Stimulated activated CD8-positive, alpha-beta memory T cell treated with anti-CD3 and anti-CD28 coated beads, Interleukin-15, amount 100 ng/mL, for 48 hours (primary cell): ENCODE measurements around the gene DNAH17.
A peak's percentile ranks its signal among the peaks of the same experiment; 100 is the strongest.
"Not testable (repeated sequence)": the region's sequence is repeated elsewhere in the genome, so short reads cannot be mapped to it uniquely, and the experiment has no call there.

Experiments used
- DNase-seq, 2 donors: peaks; one replicate each; pipeline ENCODE4 v3.0.0-alpha.2; 2020; ENCODE audit warnings: low read depth in 2 of 2

The DNAH17 gene

DNA sequence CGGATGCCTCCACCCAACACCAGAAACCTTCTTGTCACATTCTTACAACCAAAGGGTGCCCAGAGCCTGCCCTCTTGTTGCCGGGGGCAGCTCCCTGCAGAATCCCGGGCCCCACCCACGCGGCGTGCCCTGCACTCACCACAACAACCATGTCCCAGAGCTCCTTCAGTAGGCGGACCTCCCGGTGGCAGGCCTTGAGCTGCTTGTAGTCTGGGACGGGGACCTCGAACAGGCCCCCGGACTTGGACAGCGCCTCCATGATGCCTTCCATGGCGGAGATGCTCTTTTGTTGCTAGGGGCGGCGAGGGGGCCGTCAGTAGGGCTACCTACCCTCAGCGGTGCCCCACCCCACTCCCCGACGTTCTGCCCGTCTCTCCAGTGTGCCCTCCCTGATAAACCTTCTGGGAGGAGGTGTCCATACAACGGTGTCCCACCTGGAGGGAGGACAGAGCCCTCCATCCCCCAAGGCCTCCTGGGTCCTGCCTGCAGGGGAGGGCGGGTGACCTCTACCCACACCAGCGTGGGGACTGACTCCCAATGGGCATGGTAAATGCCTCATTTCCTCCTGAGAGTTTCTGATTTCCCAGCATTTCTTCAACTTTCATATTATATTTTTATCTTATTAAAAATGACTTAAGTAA, 52.2 kb downstream of the DNAH17 start:
- DNase-seq = no peak

- no peak for DNase-seq
Observed at GRCh38 chr17:78523934-78524655, 53.1 kb downstream of the DNAH17 start.

GRCh38 chr17:78522031-78522809, 55.0 kb downstream of the DNAH17 start:
- no peak for DNase-seq

- DNase-seq = no peak
Observed at GRCh38 chr17:78517421-78517820, 59.8 kb downstream of the DNAH17 start.

GRCh38 chr17:78515480-78515879, 61.7 kb downstream of the DNAH17 start:
- DNase-seq = no peak

DNA sequence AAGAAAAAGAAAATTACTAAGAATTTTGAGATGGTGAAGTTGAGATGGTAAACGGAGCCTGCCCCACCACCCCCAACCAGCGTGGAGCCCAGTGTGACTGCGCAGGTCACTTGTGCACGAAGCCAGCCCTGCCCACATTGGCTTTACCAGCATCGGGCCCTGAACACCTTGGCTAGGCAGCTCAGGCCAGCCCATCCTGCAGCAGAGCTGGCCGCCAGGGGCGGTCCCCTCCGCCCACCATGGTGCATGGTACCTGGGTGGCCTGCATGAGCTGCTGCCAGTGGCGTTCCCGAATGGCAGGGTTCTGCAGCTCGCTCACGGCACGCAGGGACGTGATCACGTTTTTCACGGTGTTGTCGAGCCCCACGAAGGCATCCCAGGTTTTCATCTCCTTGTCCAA, 62.7 kb downstream of the DNAH17 start:
- DNase-seq = no peak

- no peak for DNase-seq
Observed at GRCh38 chr17:78512976-78513375, 64.2 kb downstream of the DNAH17 start.

DNA sequence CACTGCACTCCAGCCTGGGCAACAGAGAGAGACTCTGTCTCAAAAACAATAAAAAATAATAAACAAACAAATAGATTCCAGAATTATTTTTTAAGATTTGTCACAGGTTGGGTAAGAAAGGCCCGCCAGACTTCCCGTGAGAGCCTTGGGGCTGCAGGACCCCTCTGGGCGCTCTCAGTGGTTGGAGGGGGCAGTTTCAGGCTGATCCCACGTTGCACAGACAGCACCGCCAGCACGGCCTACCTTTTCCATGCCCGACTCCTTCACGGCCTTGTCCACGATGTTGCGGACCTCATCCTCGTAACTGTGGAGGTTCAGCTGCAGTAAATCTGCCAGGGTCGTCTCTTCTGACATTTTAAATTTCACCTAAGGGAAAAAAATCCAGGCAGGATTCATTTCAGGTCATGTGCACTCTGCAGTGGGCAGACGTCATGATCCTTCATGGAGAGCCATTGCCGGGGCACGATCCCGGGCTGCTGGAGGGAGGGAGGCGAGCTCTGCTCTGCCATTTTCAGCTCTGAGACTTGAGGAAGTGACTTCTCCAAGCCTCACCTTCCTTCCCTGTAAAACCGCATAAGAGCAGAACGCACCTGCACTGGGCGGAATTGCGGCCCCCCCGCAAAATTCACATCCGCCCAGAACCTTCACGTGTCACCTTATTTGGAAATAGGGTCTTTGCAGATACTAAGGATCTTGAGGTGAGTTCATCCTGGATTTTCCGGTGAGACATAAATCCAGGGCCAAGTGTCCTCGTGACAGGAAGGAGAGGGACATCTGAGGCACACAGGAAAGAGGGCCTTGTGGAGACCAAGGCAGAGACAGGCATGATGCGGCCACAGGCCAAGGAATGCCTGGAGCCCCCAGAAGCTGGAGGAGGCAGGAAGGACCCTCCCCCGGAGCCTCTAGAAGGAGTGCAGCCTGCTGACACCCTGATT, 66.8 kb downstream of the DNAH17 start:
- no peak for DNase-seq

- no peak for DNase-seq
Observed at GRCh38 chr17:78507526-78507925, 69.7 kb downstream of the DNAH17 start.

DNA sequence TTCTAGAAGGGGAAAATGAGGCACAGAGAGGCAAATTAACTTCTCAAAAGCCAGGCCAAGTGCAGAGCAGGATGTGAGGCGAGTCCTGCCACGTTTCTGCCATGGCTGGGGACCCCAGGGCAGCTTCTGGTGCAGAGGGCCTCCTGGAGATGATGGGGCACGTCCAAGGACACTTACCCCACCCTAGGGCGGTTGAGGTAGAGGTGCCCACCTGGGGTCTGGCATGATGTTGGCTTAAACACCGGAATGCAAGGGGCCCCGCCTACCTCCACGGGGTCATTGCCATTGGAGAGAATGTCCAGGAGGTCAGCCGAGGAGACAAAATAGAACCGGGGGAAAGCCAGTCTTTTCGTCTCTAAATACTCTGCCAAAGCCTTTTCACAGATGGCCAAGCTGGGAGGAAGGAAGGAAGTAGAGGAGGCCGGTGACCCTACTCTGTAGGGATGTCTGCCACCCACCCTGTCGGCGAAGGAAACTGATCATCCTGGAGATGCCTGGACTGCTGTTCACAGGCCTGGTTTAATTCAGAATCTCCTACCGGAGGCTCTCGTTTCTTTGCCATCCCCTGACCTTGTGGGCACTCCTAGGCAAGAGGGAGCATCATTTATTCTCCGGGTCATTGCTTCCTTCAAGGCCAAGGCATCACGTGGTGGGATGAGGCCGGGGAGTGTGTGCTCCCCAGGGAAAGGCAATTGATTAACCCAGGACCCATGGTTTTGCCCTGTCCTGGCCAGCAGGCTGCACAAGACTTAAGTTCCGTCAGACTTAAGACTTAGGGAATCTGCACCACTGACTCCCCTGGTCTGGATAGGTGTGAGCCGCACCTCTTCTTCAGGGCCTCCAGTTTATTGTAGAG, 70.5 kb downstream of the DNAH17 start:
- no peak for DNase-seq

DNA sequence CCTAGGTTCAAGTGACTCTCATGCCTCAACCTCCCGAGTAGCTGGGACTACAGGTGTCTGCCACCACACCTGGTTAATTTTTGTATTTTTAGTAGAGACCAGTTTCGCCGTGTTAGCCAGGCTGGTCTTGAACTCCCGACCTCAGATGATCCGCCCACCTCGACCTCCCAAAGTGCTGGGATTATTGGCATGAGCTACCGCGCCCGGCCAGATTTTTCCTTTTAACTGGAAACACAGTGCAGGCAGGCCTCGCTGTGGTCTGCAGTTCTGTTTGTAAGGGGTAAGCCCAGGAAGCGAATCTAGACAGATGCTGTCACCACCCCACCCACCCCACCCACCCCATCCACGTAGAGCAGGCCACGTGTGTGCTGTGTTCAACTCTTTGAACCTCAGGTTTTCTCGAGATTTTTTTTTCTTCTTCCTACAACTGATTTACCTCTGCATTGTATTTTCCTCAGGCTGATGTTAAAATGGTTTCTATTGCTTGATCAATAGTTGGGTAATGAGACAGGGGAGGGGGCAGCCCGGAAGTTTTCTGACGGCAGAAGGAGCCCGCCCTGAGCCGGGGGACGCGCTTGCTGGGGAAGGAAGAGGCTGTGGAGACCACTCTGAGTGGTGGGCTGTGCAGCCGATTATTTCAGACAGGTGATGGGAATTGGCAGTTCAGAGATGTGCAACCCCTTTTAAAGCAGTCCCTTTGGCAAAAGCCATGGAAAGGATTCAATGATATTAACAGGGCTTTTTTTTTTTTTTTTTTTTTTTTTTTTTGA, 72.9 kb downstream of the DNAH17 start:
- DNase-seq = no peak

DNA sequence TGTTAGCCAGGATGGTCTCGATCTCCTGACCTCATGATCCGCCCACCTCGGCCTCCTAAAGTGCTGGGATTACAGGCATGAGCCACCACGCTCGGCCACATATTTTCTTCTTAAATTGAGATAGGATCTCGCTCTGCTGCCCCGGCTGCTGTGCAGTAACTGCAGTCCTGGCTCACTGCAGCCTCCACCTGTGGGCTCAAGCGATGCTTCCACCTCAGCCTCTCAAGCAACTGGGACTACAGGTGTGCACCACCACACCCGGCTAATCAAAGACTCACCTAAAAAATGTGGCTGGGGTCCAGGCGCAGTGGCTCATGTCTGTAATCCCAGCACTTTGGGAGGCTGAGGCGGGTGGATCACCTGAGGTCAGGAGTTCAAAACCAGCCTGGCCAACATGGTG, 73.8 kb downstream of the DNAH17 start:
- not testable (repeated sequence) for DNase-seq

GRCh38 chr17:78502611-78503148, 74.5 kb downstream of the DNAH17 start:
- DNase-seq = no peak

DNA sequence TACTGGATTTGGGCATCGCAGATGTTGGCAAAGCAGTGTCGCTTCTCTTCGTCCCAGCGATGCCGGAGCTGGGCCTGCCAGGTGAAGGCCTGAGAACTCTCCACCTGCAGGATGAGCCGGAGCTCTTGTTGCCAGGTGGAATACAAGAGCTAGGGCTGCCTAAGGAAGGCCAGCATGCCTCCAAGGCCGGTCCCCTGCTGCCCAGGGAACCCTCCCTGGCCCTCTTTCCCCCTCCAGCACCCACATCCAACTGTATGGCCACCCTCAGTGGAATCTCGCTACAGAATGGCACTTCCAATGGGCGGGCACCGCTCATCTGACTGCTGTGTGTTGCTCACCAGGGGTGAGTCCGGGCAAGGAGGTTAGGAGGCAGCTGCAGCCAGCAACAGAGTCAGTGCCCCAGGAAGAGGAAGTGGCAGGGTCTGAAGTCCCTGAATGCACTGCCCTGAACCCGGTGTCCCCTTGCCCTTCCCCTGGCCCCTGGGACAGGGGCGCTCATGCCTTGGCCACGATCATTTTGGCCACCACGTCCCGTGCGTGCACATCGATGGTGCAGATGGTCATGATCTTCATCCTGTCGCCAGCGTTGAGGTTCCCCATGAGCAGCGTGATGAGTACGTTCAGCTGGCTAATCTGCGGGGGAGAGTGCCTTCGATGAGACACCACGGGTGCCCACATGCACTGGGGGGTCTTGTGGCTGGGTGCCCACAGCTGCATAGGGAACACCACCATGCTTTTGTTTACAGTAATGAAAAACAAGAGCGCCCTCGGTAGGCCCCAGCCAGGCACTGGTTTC, 75.8 kb downstream of the DNAH17 start:
- no peak for DNase-seq

GRCh38 chr17:78500806-78501205, 76.4 kb downstream of the DNAH17 start:
- no peak for DNase-seq

DNA sequence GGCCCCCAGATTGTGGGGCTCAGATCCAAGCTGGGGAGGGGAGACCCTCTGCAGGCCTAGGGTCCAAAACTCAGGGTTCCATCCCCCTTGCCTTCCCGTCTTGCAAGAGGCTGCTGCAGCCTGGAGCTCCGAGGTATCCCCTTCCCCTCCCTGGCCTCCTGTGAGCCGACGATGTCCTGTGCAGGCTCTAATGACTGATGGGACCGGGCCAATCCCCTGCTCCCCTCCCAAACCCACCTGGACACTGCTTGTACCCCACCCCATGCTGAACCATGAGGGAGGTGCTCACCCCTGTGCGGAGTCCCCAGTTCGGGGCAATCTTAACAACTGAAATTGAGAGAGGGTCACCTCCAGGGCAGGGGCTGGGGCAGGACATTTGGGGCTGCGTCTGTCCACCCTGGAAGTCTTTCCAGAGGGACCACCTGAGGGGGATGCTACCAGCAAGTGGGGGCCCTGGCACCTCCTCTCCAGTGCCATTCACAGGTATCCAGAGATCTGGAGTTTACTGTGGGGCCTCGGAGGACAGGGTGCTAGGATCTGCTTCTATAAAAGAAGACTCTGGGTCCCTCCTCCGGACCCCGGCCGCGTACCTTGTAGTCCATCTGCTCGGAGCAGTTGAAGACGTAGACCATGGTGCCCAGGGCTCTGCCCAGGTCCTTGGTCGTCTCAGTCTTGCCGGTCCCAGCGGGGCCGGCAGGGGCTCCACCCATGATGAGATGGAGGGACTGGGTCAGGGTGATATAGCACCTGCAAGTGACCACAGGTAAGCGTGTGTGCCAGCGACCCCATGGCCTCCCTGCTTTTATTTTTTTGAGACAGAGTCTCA, 77.3 kb downstream of the DNAH17 start:
- no peak for DNase-seq

- no peak for DNase-seq
Observed at GRCh38 chr17:78498848-78499247, 78.3 kb downstream of the DNAH17 start.

GRCh38 chr17:78497115-78497540, 80.1 kb downstream of the DNAH17 start:
- DNase-seq = peak in 1 of 2 donors; percentile 16
